ENCODE data around the gene TAS1R1.
"Not testable (repeated sequence)": the region's sequence is repeated elsewhere in the genome, so short reads cannot be mapped to it uniquely, and the experiment has no call there.

The TAS1R1 gene

GRCh38 chr1:6523566-6523965 lies 31.5 kb upstream of the TAS1R1 start:
- no peak for DNase-seq

- DNase-seq, result no peak
Measured at GRCh38 chr1:6526316-6526715, 28.8 kb upstream of the TAS1R1 start.

GRCh38 chr1:6528492-6528891 lies 26.6 kb upstream of the TAS1R1 start:
- DNase-seq, result no peak

- no peak for DNase-seq
Measured at GRCh38 chr1:6530504-6531160, 24.5 kb upstream of the TAS1R1 start.

- no peak for DNase-seq
Measured at GRCh38 chr1:6531996-6532395, 23.1 kb upstream of the TAS1R1 start.

GRCh38 chr1:6534248-6534822 lies 20.8 kb upstream of the TAS1R1 start:
- no peak for DNase-seq

- no peak for DNase-seq
Measured at GRCh38 chr1:6535214-6535613, 19.9 kb upstream of the TAS1R1 start.

- no peak for DNase-seq
Measured at GRCh38 chr1:6536291-6536690, 18.8 kb upstream of the TAS1R1 start.

- no peak for DNase-seq
Measured at GRCh38 chr1:6538956-6539355, 16.2 kb upstream of the TAS1R1 start.

GRCh38 chr1:6544831-6545230 lies 10.3 kb upstream of the TAS1R1 start:
- no peak for DNase-seq

GRCh38 chr1:6545276-6546112 lies 9.6 kb upstream of the TAS1R1 start:
- no peak for DNase-seq

GRCh38 chr1:6546326-6546725 lies 8.8 kb upstream of the TAS1R1 start:
- DNase-seq, result no peak

GRCh38 chr1:6547301-6547700 lies 7.8 kb upstream of the TAS1R1 start:
- DNase-seq, result no peak

- DNase-seq, result peak; percentile 98
Measured at GRCh38 chr1:6554031-6554906, 838 bp upstream of the TAS1R1 start, which contains the start of gene NOL9. Gene NOL9 (minus strand): TSS chr1:6554513. CDS start chr1:6554502, 11 bp downstream.

- no peak for DNase-seq
Measured at GRCh38 chr1:6557597-6557996, 2.5 kb downstream of the TAS1R1 start.

- DNase-seq, result not testable (repeated sequence)
Measured at GRCh38 chr1:6559161-6559560, 4.1 kb downstream of the TAS1R1 start.

- no peak for DNase-seq
Measured at GRCh38 chr1:6560267-6560666, 5.2 kb downstream of the TAS1R1 start.

GRCh38 chr1:6569033-6569432 lies 13.9 kb downstream of the TAS1R1 start:
- no peak for DNase-seq

- DNase-seq, result no peak
Measured at GRCh38 chr1:6570100-6570499, 15.0 kb downstream of the TAS1R1 start.

- no peak for DNase-seq
Measured at GRCh38 chr1:6570987-6571386, 15.9 kb downstream of the TAS1R1 start.

GRCh38 chr1:6572653-6573383 lies 17.7 kb downstream of the TAS1R1 start:
- no peak for DNase-seq

- no peak for DNase-seq
Measured at GRCh38 chr1:6574025-6574620, 19.0 kb downstream of the TAS1R1 start.
